ENCODE measurements around the gene GPR17. TPM values are rescaled to one million over a fixed set of nuclear protein-coding genes. Genes with fewer than 3 reads are reported as not detected.

Gene GPR17
- total RNA-seq, 1 donor from 2014 or later = not detected

GRCh38 chr2:127685410-127686080, 39.6 kb downstream of the GPR17 start:
- H3K36me3 Mint-ChIP-seq (ENCODE audit: insufficient read depth) = no peaks in the 10 kb centered on the region
- peaks cover 21% of the 10 kb centered on the region for H3K27me3 Mint-ChIP-seq
- TF ChIP-seq CTCF (IDR thresholded peaks at IDR 0.05; ENCODE audit: unreplicated experiment) = no peak
- DNase-seq (ENCODE audit: low spot score, unreplicated experiment) = no peak
- no peak overlapping the region for H3K4me3 Mint-ChIP-seq (ENCODE audit: low read depth)
- peaks cover 10% of the 10 kb centered on the region for H3K9me3 Mint-ChIP-seq (ENCODE audit: low read depth)
- no peaks in the 10 kb centered on the region for H3K4me1 Mint-ChIP-seq (ENCODE audit: low read depth)
- H3K27ac Mint-ChIP-seq = no peak overlapping the region

- TF ChIP-seq CTCF (IDR thresholded peaks at IDR 0.05; ENCODE audit: unreplicated experiment) = no peak
- Mint-ChIP-seq H3K27ac (no peak overlapping the region), H3K4me3 (ENCODE audit: low read depth) (no peak overlapping the region), H3K9me3 (ENCODE audit: low read depth) (peaks cover 19% of the 10 kb centered on the region), H3K4me1 (ENCODE audit: low read depth) (no peaks in the 10 kb centered on the region), H3K27me3 (peaks cover 6% of the 10 kb centered on the region), H3K36me3 (ENCODE audit: insufficient read depth) (peaks cover 2% of the 10 kb centered on the region)
- no peak for DNase-seq (ENCODE audit: low spot score, unreplicated experiment)
Observed at GRCh38 chr2:127688405-127688804, 42.5 kb downstream of the GPR17 start.

GRCh38 chr2:127690696-127691095, 44.7 kb downstream of the GPR17 start:
- no peak for TF ChIP-seq CTCF (IDR thresholded peaks at IDR 0.05; ENCODE audit: unreplicated experiment)
- H3K27me3 Mint-ChIP-seq = no peaks in the 10 kb centered on the region
- H3K4me3 Mint-ChIP-seq (ENCODE audit: low read depth) = no peak overlapping the region
- H3K27ac Mint-ChIP-seq = no peak overlapping the region
- peaks cover 2% of the 10 kb centered on the region for H3K36me3 Mint-ChIP-seq (ENCODE audit: insufficient read depth)
- no peaks in the 10 kb centered on the region for H3K4me1 Mint-ChIP-seq (ENCODE audit: low read depth)
- peaks cover 19% of the 10 kb centered on the region for H3K9me3 Mint-ChIP-seq (ENCODE audit: low read depth)
- DNase-seq (ENCODE audit: low spot score, unreplicated experiment) = no peak

GRCh38 chr2:127694986-127695385, 49.0 kb downstream of the GPR17 start:
- Mint-ChIP-seq H3K27me3 (no peaks in the 10 kb centered on the region), H3K4me3 (ENCODE audit: low read depth) (no peak overlapping the region)
- TF ChIP-seq CTCF (IDR thresholded peaks at IDR 0.05; ENCODE audit: unreplicated experiment) = no peak

GRCh38 chr2:127695491-127696472, 49.8 kb downstream of the GPR17 start:
- Mint-ChIP-seq H3K4me3 (ENCODE audit: low read depth) (no peak overlapping the region), H3K4me1 (ENCODE audit: low read depth) (peaks cover 7% of the 10 kb centered on the region), H3K27ac (no peak overlapping the region), H3K27me3 (no peaks in the 10 kb centered on the region), H3K36me3 (ENCODE audit: insufficient read depth) (peaks cover 2% of the 10 kb centered on the region), H3K9me3 (ENCODE audit: low read depth) (peaks cover 8% of the 10 kb centered on the region)
- no peak for DNase-seq (ENCODE audit: low spot score, unreplicated experiment)
- TF ChIP-seq CTCF (IDR thresholded peaks at IDR 0.05; ENCODE audit: unreplicated experiment) = peak; percentile 55

More at GRCh38 chr2:127694986-127695385, 49.0 kb downstream of the GPR17 start:
- DNase-seq (ENCODE audit: low spot score, unreplicated experiment) = no peak
- Mint-ChIP-seq H3K36me3 (ENCODE audit: insufficient read depth) (peaks cover 2% of the 10 kb centered on the region), H3K27ac (no peak overlapping the region), H3K9me3 (ENCODE audit: low read depth) (peaks cover 10% of the 10 kb centered on the region), H3K4me1 (ENCODE audit: low read depth) (no peaks in the 10 kb centered on the region)

All from progenitor cell of endocrine pancreas (in vitro differentiated cells).